Activated T-cell treated with anti-CD3 and anti-CD28 coated beads for 1 hour (primary cell): ENCODE data around the gene RBM15B.

Experiments
- DNase-seq: peaks from one replicate; pipeline ENCODE4 v3.0.0-alpha.2; 2020; ENCODE audit warnings: low read depth

The RBM15B gene

GRCh38 chr3:51445544-51446280 is 54.6 kb downstream of the RBM15B start:
- DNase-seq, result no peak
